ENCODE data around the gene GVQW3. TPM values are rescaled to one million over a fixed set of nuclear protein-coding genes. Genes with fewer than 3 reads are reported as not detected.

GVQW3 gene
- total RNA-seq, 1 experiment from 2014 or later = 7.7 TPM

GRCh38 chr11:76444384-76445120 lies 63.4 kb downstream of the GVQW3 start, which contains the start of gene EMSY (continued):
- TF ChIP-seq FOXP1 (CRISPR knock-in tag; IDR thresholded peaks at IDR 0.05; ENCODE audit: borderline replicate concordance) (peak; percentile 76; the same call in 1 of the 2 replicates), PREB (CRISPR knock-in tag; IDR thresholded peaks at IDR 0.05; ENCODE audit: borderline replicate concordance) (no peak), AR (CRISPR knock-in tag; IDR thresholded peaks at IDR 0.05) (no peak), CREM (CRISPR knock-in tag; IDR thresholded peaks at IDR 0.05) (no peak; the same call in 1 of the 2 replicates), ZNF671 (CRISPR knock-in tag; IDR thresholded peaks at IDR 0.05) (peak; percentile 62; the same call in 1 of the 2 replicates), PRRX2 (CRISPR knock-in tag; IDR thresholded peaks at IDR 0.05) (no peak), KAT7 (CRISPR knock-in tag; IDR thresholded peaks at IDR 0.05; ENCODE audit: borderline replicate concordance) (no peak), ZNF512 (CRISPR knock-in tag; IDR thresholded peaks at IDR 0.05; ENCODE audit: borderline replicate concordance) (no peak), ZNF121 (CRISPR knock-in tag; IDR thresholded peaks at IDR 0.05) (no peak), ETV6 (CRISPR knock-in tag; IDR thresholded peaks at IDR 0.05) (no peak; the same call in 1 of the 2 replicates), ZNF532 (CRISPR knock-in tag; IDR thresholded peaks at IDR 0.05; ENCODE audit: borderline replicate concordance) (no peak), PRDM15 (CRISPR knock-in tag; IDR thresholded peaks at IDR 0.05) (peak; percentile 58), SOX15 (CRISPR knock-in tag; IDR thresholded peaks at IDR 0.05) (no peak), GTF2I (CRISPR knock-in tag; conservative IDR thresholded peaks at IDR 0.05) (no peak), CBFB (CRISPR knock-in tag; IDR thresholded peaks at IDR 0.05; ENCODE audit: low read depth) (peak; percentile 64; the same call in 1 of the 2 replicates), E2F1 (CRISPR knock-in tag; IDR thresholded peaks at IDR 0.05) (no peak), CDX4 (CRISPR knock-in tag; IDR thresholded peaks at IDR 0.05; ENCODE audit: borderline replicate concordance) (no peak), NR1H2 (CRISPR knock-in tag; IDR thresholded peaks at IDR 0.05) (no peak), ZNF232 (CRISPR knock-in tag; IDR thresholded peaks at IDR 0.05) (peak; percentile 59; the same call in 1 of the 2 replicates), ZNF263 (CRISPR knock-in tag; IDR thresholded peaks at IDR 0.05; ENCODE audit: low read depth) (no peak), NR3C1 (CRISPR knock-in tag; conservative IDR thresholded peaks at IDR 0.05; ENCODE audit: low read depth) (no peak), NR2C2 (CRISPR knock-in tag; IDR thresholded peaks at IDR 0.05) (no peak)

All from WTC11 (cell line).